COR-L47 (cell line): ENCODE results near the gene MAPK8IP3.
A peak's percentile ranks its signal among the peaks of the same experiment; 100 is the strongest.
"Not testable (repeated sequence)": the region's sequence is repeated elsewhere in the genome, so short reads cannot be mapped to it uniquely, and the experiment has no call there.

Source experiments
- DNase-seq: peaks from one replicate; lab custom pipeline; 2025; lab: John Stamatoyannopoulos, UW

Gene MAPK8IP3

GRCh38 chr16:1678500-1679098 lies 27.4 kb upstream of the MAPK8IP3 start:
- peak; percentile 22 for DNase-seq

GRCh38 chr16:1680361-1680760 lies 25.6 kb upstream of the MAPK8IP3 start:
- no peak for DNase-seq

- DNase-seq = no peak
Observed at GRCh38 chr16:1681032-1681431, 25.0 kb upstream of the MAPK8IP3 start.

- DNase-seq = no peak
Observed at GRCh38 chr16:1687427-1688316, 18.3 kb upstream of the MAPK8IP3 start.

- no peak for DNase-seq
Observed at GRCh38 chr16:1688807-1689560, 17.0 kb upstream of the MAPK8IP3 start.

- DNase-seq = no peak
Observed at GRCh38 chr16:1689853-1690252, 16.1 kb upstream of the MAPK8IP3 start.

GRCh38 chr16:1690810-1691209 lies 15.2 kb upstream of the MAPK8IP3 start:
- DNase-seq = no peak

GRCh38 chr16:1691276-1691675 lies 14.7 kb upstream of the MAPK8IP3 start:
- no peak for DNase-seq

- DNase-seq = no peak
Observed at GRCh38 chr16:1691956-1692355, 14.0 kb upstream of the MAPK8IP3 start.

GRCh38 chr16:1696863-1697262 lies 9.1 kb upstream of the MAPK8IP3 start:
- DNase-seq = no peak

- no peak for DNase-seq
Observed at GRCh38 chr16:1698680-1699079, 7.3 kb upstream of the MAPK8IP3 start.

- no peak for DNase-seq
Observed at GRCh38 chr16:1700246-1700645, 5.7 kb upstream of the MAPK8IP3 start.

- no peak for DNase-seq
Observed at GRCh38 chr16:1701216-1701878, 4.6 kb upstream of the MAPK8IP3 start.

GRCh38 chr16:1705324-1705687 lies 689 bp upstream of the MAPK8IP3 start:
- not testable (repeated sequence) for DNase-seq

GRCh38 chr16:1706386-1707192 lies 594 bp downstream of the MAPK8IP3 start:
- no peak for DNase-seq

- DNase-seq = no peak
Observed at GRCh38 chr16:1707193-1707790, 1.3 kb downstream of the MAPK8IP3 start.

GRCh38 chr16:1708083-1708767 lies 2.2 kb downstream of the MAPK8IP3 start:
- DNase-seq = no peak

- no peak for DNase-seq
Observed at GRCh38 chr16:1708768-1709180, 2.8 kb downstream of the MAPK8IP3 start.

GRCh38 chr16:1709356-1709755 lies 3.4 kb downstream of the MAPK8IP3 start:
- DNase-seq = no peak

GRCh38 chr16:1710811-1711507 lies 5.0 kb downstream of the MAPK8IP3 start:
- DNase-seq = no peak
